HepG2 (cell line): ENCODE results near the gene HAUS5. TPM values are rescaled to one million over a fixed set of nuclear protein-coding genes. Genes with fewer than 3 reads are reported as not detected.

Source experiments
- ARID2 ChIP-seq: sonication (generic); formaldehyde crosslinking; IDR thresholded peaks from 2 replicates; pipeline ENCODE4 v1.8.1; 2022; ENCODE audit warnings: mild to moderate bottlenecking, missing genetic modification reagents, borderline replicate concordance
- ATM ChIP-seq: fragments of 450-650 bp; IDR thresholded peaks from 2 replicates; pipeline ENCODE4 v1.7.1; 2017; ENCODE audit warnings: mild to moderate bottlenecking, borderline replicate concordance
- ETV6 ChIP-seq: sonication (generic); formaldehyde crosslinking; conservative IDR thresholded peaks from 2 replicates; pipeline ENCODE4 v1.4.0; 2020; ENCODE audit warnings: missing genetic modification reagents
- FOXC1 ChIP-seq: sonication (generic); formaldehyde crosslinking; IDR thresholded peaks from 2 replicates; pipeline ENCODE4 v1.8.0; 2022; ENCODE audit warnings: mild to moderate bottlenecking, missing genetic modification reagents, borderline replicate concordance
- HOXA5 ChIP-seq: sonication (generic); formaldehyde crosslinking; IDR thresholded peaks from 2 replicates; pipeline ENCODE4 v1.4.0; 2020; ENCODE audit warnings: missing genetic modification reagents
- JUNB ChIP-seq: sonication (generic); formaldehyde crosslinking; IDR thresholded peaks from 2 replicates; pipeline ENCODE4 v1.8.0; 2022; ENCODE audit warnings: missing genetic modification reagents, mild to moderate bottlenecking, borderline replicate concordance
- KLF9 ChIP-seq: IDR thresholded peaks from 2 replicates; pipeline ENCODE4 v1.6.1; 2016; ENCODE audit warnings: low read depth
- MAF1 ChIP-seq: sonication (generic); formaldehyde crosslinking; IDR thresholded peaks from 2 replicates; pipeline ENCODE4 v1.5.0; 2020; ENCODE audit warnings: missing genetic modification reagents, borderline replicate concordance
- MTA3 ChIP-seq: sonication (generic); formaldehyde crosslinking; IDR thresholded peaks from 2 replicates; pipeline ENCODE4 v1.4.0; 2020; ENCODE audit warnings: missing genetic modification reagents
- NR2F1 ChIP-seq, 2 experiments: fragments of 450-650 bp in 1 of 2; formaldehyde crosslinking in 1 of 2; IDR thresholded peaks; 2 replicates each; pipeline versions ENCODE4 v1.5.0 to v1.6.1; 2016 to 2020; ENCODE audit warnings: mild to moderate bottlenecking in 1 of 2, missing compliant biosample characterization in 1 of 2, missing genetic modification reagents in 1 of 2, moderate library complexity in 1 of 2
- PAF1 ChIP-seq: IDR thresholded peaks from 2 replicates; pipeline ENCODE4 v1.6.1; 2016; ENCODE audit warnings: missing genetic modification reagents, missing compliant biosample characterization
- PITX1 ChIP-seq: sonication (generic); formaldehyde crosslinking; IDR thresholded peaks from 2 replicates; pipeline ENCODE4 v1.5.1; 2020; ENCODE audit warnings: mild to moderate bottlenecking, missing genetic modification reagents
- PRDM15 ChIP-seq: sonication (generic); formaldehyde crosslinking; IDR thresholded peaks from 2 replicates; pipeline ENCODE4 v1.4.0; 2020; ENCODE audit warnings: missing genetic modification reagents
- RXRA ChIP-seq: sonication (generic); formaldehyde crosslinking; IDR thresholded peaks from 2 replicates; pipeline ENCODE4 v1.5.1; 2020; ENCODE audit warnings: missing genetic modification reagents
- TBL1XR1 ChIP-seq: fragments of 150-350 bp; IDR thresholded peaks from 2 replicates; pipeline ENCODE4 v1.6.1; 2014; ENCODE audit warnings: borderline replicate concordance, low read length; ENCODE audit not compliant: partially characterized antibody
- TBP ChIP-seq: sonication (generic); formaldehyde crosslinking; IDR thresholded peaks from 2 replicates; pipeline ENCODE4 v1.5.0; 2020; ENCODE audit warnings: missing genetic modification reagents
- ZBTB21 ChIP-seq: sonication (generic); formaldehyde crosslinking; IDR thresholded peaks from 2 replicates; pipeline ENCODE4 v1.4.0; 2020; ENCODE audit warnings: missing genetic modification reagents
- ZBTB7B ChIP-seq: sonication (generic); formaldehyde crosslinking; IDR thresholded peaks from 2 replicates; pipeline ENCODE4 v1.4.0; 2020; ENCODE audit warnings: missing genetic modification reagents
- ZMYM4 ChIP-seq: sonication (generic); formaldehyde crosslinking; IDR thresholded peaks from 2 replicates; pipeline ENCODE4 v1.8.1; 2023; ENCODE audit warnings: mild to moderate bottlenecking, missing genetic modification reagents
- ZNF432 ChIP-seq: sonication (generic); formaldehyde crosslinking; IDR thresholded peaks from 2 replicates; pipeline ENCODE4 v1.5.0; 2020; ENCODE audit warnings: missing genetic modification reagents, mild to moderate bottlenecking, borderline replicate concordance
- polyA plus RNA-seq, 8 experiments: library from polyadenylated mRNA; depleted of rRNA in 3 of 8; stranded (reverse) in 7 of 8; unstranded in 1 of 8; fragments of >200 nt; fragmentation: Illumina TruSeq in 4 of 8; extraction: Trizol in 4 of 8; gene quantifications; 2 replicates each; pipeline versions ENCODE4 v1.2.1 to v1.2.3, GENCODE V29; 2011 to 2016; ENCODE audit warnings: low read depth in 4 of 8, missing spikeins in 1 of 8, mixed read lengths in 1 of 8; ENCODE audit not compliant: insufficient read depth in 1 of 8
- total RNA-seq, 5 experiments: library from RNA; depleted of rRNA; stranded (reverse); fragments of >200 nt; fragmentation: Illumina TruSeq; extraction: Trizol; gene quantifications; 2 replicates each; pipeline ENCODE4 v1.2.3, GENCODE V29; 2016; ENCODE audit warnings: low read depth in 1 of 5
- TF ChIP-seq, protein P1 (sequence below): sonication (generic); formaldehyde crosslinking; IDR thresholded peaks from 2 replicates; pipeline ENCODE4 v1.5.1; 2020; ENCODE audit warnings: missing genetic modification reagents, mild to moderate bottlenecking, borderline replicate concordance
- TF ChIP-seq, protein P2 (sequence below): sonication (generic); formaldehyde crosslinking; IDR thresholded peaks from 2 replicates; pipeline ENCODE4 v1.5.1; 2020; ENCODE audit warnings: mild to moderate bottlenecking, missing genetic modification reagents, moderate library complexity

The HAUS5 gene
- total and polyA plus RNA-seq, 2 of the 13 experiments (the other 11 are each of a cell fraction or from before 2014, with no cell fraction given) = 10.3 to 17.7 TPM

DNA sequence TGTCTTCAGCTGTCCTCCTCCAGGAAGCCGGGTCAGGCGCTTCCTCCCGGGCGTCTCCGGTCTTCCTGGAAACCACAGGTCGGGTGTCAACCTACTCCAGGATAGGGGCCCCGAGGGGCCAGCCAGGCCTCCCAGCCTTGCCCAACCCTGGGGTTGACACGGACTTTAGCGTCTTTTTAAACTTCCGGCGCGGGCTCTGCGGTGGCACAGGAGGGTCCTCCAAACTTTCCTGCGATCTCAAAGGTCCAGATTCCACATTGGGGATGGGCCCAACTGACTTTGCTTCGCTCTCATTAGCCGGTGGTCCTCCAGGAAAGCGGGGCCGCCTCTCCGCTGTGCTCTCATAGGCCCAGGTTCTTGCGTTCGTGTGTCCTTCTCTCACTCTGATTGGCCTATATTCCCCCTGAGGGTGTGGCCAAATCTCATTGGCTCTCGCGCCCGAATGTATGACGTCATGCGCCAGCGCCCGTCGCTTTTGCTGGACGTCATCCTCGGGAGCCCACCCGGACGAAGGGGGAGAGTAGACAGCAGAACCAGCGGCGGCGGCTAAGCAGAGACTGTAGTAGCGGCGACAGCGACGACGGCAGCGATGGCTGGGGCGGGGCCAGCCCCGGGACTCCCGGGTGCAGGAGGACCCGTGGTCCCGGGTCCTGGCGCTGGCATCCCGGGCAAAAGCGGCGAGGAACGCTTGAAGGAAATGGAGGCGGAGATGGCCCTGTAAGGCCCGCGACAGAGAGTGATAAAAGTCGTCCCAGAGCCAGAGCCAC lies 16.2 kb downstream of the HAUS5 start, which contains the start of gene RBM42 (continued):
- TF ChIP-seq RXRA (CRISPR knock-in tag) (0 out of 2 replicates have a peak, but pooled peaks have one; percentile 20), MTA3 (no peak), JUNB (no peak), ZBTB7B (CRISPR knock-in tag) (peak; percentile 97), MAF1 (CRISPR knock-in tag) (peak; percentile 76; the same call in 1 of the 2 replicates), PAF1 (no peak), ARID2 (CRISPR knock-in tag) (no peak), KLF9 (CRISPR knock-in tag) (no peak), TBP (peak; percentile 92; the same call in 1 of the 2 replicates), ZMYM4 (CRISPR knock-in tag) (peak; percentile 98), PITX1 (CRISPR knock-in tag) (peak; percentile 25; the same call in 1 of the 2 replicates), ZBTB21 (CRISPR knock-in tag) (peak; percentile 97), ATM (no peak), HOXA5 (CRISPR knock-in tag) (peak; percentile 66), ETV6 (CRISPR knock-in tag) (peak; percentile 64; the same call in 1 of the 2 replicates), ZNF432 (CRISPR knock-in tag) (no peak), TBL1XR1 (peak; percentile 83), NR2F1 (CRISPR knock-in tag; IDR thresholded peaks at IDR 0.05) (0 out of 4 replicates have a peak, but pooled peaks of 1 of the 2 experiments have one; percentile 8), PRDM15 (CRISPR knock-in tag) (no peak), FOXC1 (CRISPR knock-in tag) (peak; percentile 83)
- TF ChIP-seq, protein P1, sequence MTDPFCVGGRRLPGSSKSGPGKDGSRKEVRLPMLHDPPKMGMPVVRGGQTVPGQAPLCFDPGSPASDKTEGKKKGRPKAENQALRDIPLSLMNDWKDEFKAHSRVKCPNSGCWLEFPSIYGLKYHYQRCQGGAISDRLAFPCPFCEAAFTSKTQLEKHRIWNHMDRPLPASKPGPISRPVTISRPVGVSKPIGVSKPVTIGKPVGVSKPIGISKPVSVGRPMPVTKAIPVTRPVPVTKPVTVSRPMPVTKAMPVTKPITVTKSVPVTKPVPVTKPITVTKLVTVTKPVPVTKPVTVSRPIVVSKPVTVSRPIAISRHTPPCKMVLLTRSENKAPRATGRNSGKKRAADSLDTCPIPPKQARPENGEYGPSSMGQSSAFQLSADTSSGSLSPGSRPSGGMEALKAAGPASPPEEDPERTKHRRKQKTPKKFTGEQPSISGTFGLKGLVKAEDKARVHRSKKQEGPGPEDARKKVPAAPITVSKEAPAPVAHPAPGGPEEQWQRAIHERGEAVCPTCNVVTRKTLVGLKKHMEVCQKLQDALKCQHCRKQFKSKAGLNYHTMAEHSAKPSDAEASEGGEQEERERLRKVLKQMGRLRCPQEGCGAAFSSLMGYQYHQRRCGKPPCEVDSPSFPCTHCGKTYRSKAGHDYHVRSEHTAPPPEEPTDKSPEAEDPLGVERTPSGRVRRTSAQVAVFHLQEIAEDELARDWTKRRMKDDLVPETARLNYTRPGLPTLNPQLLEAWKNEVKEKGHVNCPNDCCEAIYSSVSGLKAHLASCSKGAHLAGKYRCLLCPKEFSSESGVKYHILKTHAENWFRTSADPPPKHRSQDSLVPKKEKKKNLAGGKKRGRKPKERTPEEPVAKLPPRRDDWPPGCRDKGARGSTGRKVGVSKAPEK (CRISPR knock-in tag) = no peak
- TF ChIP-seq, protein P2, sequence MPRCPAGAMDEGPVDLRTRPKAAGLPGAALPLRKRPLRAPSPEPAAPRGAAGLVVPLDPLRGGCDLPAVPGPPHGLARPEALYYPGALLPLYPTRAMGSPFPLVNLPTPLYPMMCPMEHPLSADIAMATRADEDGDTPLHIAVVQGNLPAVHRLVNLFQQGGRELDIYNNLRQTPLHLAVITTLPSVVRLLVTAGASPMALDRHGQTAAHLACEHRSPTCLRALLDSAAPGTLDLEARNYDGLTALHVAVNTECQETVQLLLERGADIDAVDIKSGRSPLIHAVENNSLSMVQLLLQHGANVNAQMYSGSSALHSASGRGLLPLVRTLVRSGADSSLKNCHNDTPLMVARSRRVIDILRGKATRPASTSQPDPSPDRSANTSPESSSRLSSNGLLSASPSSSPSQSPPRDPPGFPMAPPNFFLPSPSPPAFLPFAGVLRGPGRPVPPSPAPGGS (CRISPR knock-in tag) = no peak
